ENCODE measurements around the gene LARGE1.

The LARGE1 gene

DNA sequence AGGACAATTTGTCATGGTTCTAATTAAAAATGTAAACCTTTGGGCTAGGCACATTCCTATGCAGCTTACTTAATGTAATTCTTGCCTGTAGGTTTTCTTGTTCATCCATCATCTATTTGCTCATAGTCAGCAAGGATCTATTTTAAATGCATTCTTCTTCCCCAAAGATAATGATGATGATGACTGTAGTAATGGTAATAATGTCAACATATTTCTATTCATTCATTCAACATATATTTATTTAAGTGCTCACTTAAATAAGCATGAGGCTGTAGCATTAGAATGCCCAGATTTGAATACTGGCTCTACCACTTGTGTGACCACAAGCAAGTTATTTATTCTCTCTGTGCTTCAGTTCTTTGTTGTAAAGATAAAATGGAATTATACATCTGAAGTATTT is 692.5 kb downstream of the LARGE1 start:
- Mint-ChIP-seq H3K4me3 (no peak overlapping the region), H3K36me3 (ENCODE audit: low read depth) (peaks cover 9% of the 10 kb centered on the region), H3K27me3 (ENCODE audit: low read depth) (no peaks in the 10 kb centered on the region), H3K27ac (no peak overlapping the region), H3K4me1 (no peaks in the 10 kb centered on the region), H3K9me3 (peaks cover 40% of the 10 kb centered on the region)
- TF ChIP-seq CTCF (IDR thresholded peaks at IDR 0.05; ENCODE audit: unreplicated experiment in 3 of 3): no peak

DNA sequence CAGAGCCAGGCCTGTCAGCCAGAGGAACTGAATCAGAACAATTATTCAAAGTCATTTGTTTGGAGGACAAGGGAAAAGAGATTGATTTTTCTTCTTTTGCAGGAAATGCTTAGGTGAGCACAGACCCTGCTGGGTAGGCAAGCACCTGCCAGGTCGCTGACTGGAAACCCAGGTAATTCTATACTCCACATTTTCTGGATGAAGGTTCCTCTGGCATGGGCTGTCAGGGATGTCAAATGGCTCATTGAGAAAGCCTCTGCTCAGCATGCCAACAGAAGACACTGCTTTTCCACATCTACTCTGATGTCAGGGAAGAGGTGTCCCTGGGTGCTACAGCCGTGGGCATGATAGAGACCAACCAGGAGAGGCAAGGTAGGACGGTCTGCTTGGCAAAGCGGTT is 695.4 kb downstream of the LARGE1 start:
- H3K27me3 Mint-ChIP-seq (ENCODE audit: low read depth): no peaks in the 10 kb centered on the region
- no peak overlapping the region for H3K27ac Mint-ChIP-seq
- TF ChIP-seq CTCF (IDR thresholded peaks at IDR 0.05; ENCODE audit: unreplicated experiment in 3 of 3): no peak

More for the DNA sequence above, 695.4 kb downstream of the LARGE1 start:
- peaks cover 27% of the 10 kb centered on the region for H3K9me3 Mint-ChIP-seq
- H3K4me1 Mint-ChIP-seq: peaks cover 17% of the 10 kb centered on the region
- no peak overlapping the region for H3K4me3 Mint-ChIP-seq
- peaks cover 5% of the 10 kb centered on the region for H3K36me3 Mint-ChIP-seq (ENCODE audit: low read depth)

All from nephron (organoid).